Activated CD4-positive, alpha-beta T cell treated with anti-CD3 and anti-CD28 coated beads for 36 hours (primary cell): ENCODE data around the gene REST. TPM values are rescaled to one million over a fixed set of nuclear protein-coding genes. Genes with fewer than 3 reads are reported as not detected.

Experiments
- ATAC-seq: fragments of 200-7000 bp; cut with Tn5 transposase; one replicate; pipeline ENCODE4 v1.10.0; 2021; ENCODE audit warnings: mild to moderate bottlenecking, moderate library complexity
- CTCF ChIA-PET: fragments of 350-600 bp; sonication (Branson Sonifier 250); formaldehyde crosslinking; loops from one replicate; lab custom pipeline; 2021; ENCODE audit warnings: antibody characterized with exemption; lab: Charles Lee
- POLR2A ChIA-PET: fragments of 350-600 bp; sonication (Branson Sonifier 250); formaldehyde crosslinking; loops from one replicate; lab custom pipeline; 2021; ENCODE audit warnings: antibody characterized with exemption, inconsistent platforms; lab: Charles Lee
- DNase-seq: peaks from one replicate; pipeline ENCODE4 v3.0.0-alpha.2; 2020
- H3K27ac Mint-ChIP-seq: one replicate; pipeline ENCODE4 v1.8.0; 2021; ENCODE audit warnings: mixed read lengths
- H3K27me3 Mint-ChIP-seq: one replicate; pipeline ENCODE4 v1.8.0; 2021; ENCODE audit warnings: mixed read lengths
- H3K36me3 Mint-ChIP-seq: one replicate; pipeline ENCODE4 v1.8.0; 2021; ENCODE audit warnings: low read depth, mixed read lengths
- H3K4me1 Mint-ChIP-seq: one replicate; pipeline ENCODE4 v1.8.0; 2021; ENCODE audit warnings: mixed read lengths
- H3K4me3 Mint-ChIP-seq: one replicate; pipeline ENCODE4 v1.8.0; 2021; ENCODE audit warnings: mild to moderate bottlenecking, moderate library complexity, mixed read lengths
- H3K9me3 Mint-ChIP-seq: one replicate; pipeline ENCODE4 v1.8.0; 2021; ENCODE audit warnings: low read depth, mixed read lengths
- intact Hi-C, 2 experiments: fragments of 100-400 bp; cut with DNase I in 1 of 2; cut with micrococcal nuclease in 1 of 2; formaldehyde crosslinking; loops; one replicate each; pipeline versions ENCODE4 v1.14.2 to v1.15.1; 2022 to 2024; cut with DNase I, micrococcal nuclease
- total RNA-seq, 2 experiments: library from RNA; stranded (reverse); gene quantifications; one replicate each; pipeline ENCODE4 v1.2.3, GENCODE V29; 2021

REST gene
- total RNA-seq, 2 experiments from 2014 or later = 44.0 to 44.9 TPM

GRCh38 chr4:56995525-56995924 lies 87.8 kb downstream of the REST start:
- ATAC-seq (no peak), DNase-seq (no peak)
- H3K36me3 Mint-ChIP-seq = peaks cover 63% of the 10 kb centered on the region
- ChIA-PET CTCF (interaction anchor here (0.6 kb wide), 1 partner anchor 184 kb away, joined by 3 read pairs; no protein-coding TSS in a partner anchor), POLR2A (no interaction called here)
- no peaks in the 10 kb centered on the region for H3K27me3 Mint-ChIP-seq
- H3K27ac Mint-ChIP-seq = no peak overlapping the region
- H3K9me3 Mint-ChIP-seq = no peaks in the 10 kb centered on the region
- intact Hi-C loops = no loop called here
- peaks cover 24% of the 10 kb centered on the region for H3K4me1 Mint-ChIP-seq
- no peak overlapping the region for H3K4me3 Mint-ChIP-seq

DNA sequence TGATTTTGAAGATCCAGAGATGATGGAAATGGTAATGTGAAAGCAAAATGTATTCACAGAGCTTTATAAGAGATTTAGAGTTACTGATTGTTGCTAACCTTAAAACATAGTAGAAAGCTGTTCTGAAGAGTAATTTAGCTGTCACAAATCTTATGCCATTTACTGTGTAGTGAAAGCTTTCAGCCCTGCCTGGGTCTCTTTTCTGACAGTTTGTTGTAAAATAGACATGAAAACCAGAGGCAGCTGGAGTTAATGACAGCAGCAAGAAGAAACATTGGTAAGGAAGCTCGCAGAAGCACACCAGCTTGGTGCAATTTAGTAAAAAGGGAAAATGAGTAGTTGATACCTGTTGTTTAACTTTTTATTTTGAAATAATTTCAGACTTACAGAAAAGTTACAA lies 92.1 kb downstream of the REST start:
- ChIA-PET CTCF (interaction anchor here (0.7 to 1.0 kb wide), 2 partner anchors 9 to 230 kb away, joined by 3 read pairs; no protein-coding TSS in a partner anchor), POLR2A (interaction anchor here (0.6 kb wide), 1 partner anchor 35 kb away, joined by 4 read pairs; no protein-coding TSS in a partner anchor)

DNA sequence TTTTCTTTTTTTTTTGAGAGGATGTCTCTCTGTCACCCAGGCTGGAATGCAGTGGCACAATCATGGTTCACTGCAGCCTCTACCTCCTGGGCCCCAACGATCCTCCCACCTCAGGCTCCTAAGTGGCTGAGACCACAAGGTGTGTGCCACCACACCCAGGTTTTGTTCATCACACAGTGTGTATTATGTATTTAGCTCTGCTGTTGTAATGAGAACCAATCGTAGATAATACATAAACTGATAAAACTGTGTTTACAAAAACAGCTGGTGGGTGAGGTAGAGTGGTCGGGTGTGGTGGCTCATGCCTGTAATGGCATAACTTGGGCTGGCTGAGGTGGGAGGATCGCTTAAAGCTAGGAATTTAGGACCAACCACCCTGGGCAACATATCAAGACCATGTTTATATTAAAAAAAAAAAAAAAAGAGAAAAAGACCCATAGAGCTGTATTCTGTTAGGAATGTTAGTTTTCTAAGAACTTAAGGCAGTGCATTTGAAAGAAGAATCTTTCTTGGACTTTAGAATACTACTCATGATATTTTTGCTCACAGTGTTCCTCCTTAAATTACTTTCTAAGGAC lies 105.9 kb downstream of the REST start:
- Mint-ChIP-seq H3K27ac (no peak overlapping the region), H3K4me3 (no peak overlapping the region), H3K36me3 (peaks cover 44% of the 10 kb centered on the region), H3K27me3 (no peaks in the 10 kb centered on the region), H3K9me3 (no peaks in the 10 kb centered on the region), H3K4me1 (peaks cover 2% of the 10 kb centered on the region)
- CTCF ChIA-PET = interaction anchor here (1.4 kb wide), 1 partner anchor 10 kb away, joined by 5 read pairs; no protein-coding TSS in a partner anchor
- DNase-seq = no peak
- POLR2A ChIA-PET = interaction anchor here (0.6 kb wide), 1 partner anchor 568 kb away, joined by 4 read pairs; no protein-coding TSS in a partner anchor
- intact Hi-C loops = no loop called here
- no peak for ATAC-seq

More for the DNA sequence above, 92.1 kb downstream of the REST start:
- intact Hi-C loops = no loop called here
- peaks cover 9% of the 10 kb centered on the region for H3K4me1 Mint-ChIP-seq
- no peaks in the 10 kb centered on the region for H3K9me3 Mint-ChIP-seq
- peaks cover 52% of the 10 kb centered on the region for H3K36me3 Mint-ChIP-seq
- H3K27me3 Mint-ChIP-seq = no peaks in the 10 kb centered on the region
- DNase-seq = no peak
- no peak for ATAC-seq
- no peak overlapping the region for H3K27ac Mint-ChIP-seq
- no peak overlapping the region for H3K4me3 Mint-ChIP-seq

Other genes starting within 250 kb of the REST start
- 10 to 100 TPM; 56.3 to 83.9 TPM for gene HOPX, start 226.6 kb upstream of the REST start, total RNA-seq
- 1 to 10 TPM; 1.3 to 1.9 TPM for gene SPINK2, start 86.2 kb upstream of the REST start, total RNA-seq
- 10 to 100 TPM; 24.9 to 31.5 TPM for gene NOA1, start 69.7 kb downstream of the REST start, total RNA-seq
- 100 to 1,000 TPM; 108 to 133 TPM for gene POLR2B, start 71.0 kb downstream of the REST start, total RNA-seq
- gene IGFBP7, start 202.5 kb downstream of the REST start, total RNA-seq = not detected